ENCODE data around the gene TPPP2. TPM values are rescaled to one million over a fixed set of nuclear protein-coding genes. Genes with fewer than 3 reads are reported as not detected.

TPPP2 gene
- total RNA-seq, 4 donors from 2014 or later = 0.67 TPM; not detected in 3

DNA sequence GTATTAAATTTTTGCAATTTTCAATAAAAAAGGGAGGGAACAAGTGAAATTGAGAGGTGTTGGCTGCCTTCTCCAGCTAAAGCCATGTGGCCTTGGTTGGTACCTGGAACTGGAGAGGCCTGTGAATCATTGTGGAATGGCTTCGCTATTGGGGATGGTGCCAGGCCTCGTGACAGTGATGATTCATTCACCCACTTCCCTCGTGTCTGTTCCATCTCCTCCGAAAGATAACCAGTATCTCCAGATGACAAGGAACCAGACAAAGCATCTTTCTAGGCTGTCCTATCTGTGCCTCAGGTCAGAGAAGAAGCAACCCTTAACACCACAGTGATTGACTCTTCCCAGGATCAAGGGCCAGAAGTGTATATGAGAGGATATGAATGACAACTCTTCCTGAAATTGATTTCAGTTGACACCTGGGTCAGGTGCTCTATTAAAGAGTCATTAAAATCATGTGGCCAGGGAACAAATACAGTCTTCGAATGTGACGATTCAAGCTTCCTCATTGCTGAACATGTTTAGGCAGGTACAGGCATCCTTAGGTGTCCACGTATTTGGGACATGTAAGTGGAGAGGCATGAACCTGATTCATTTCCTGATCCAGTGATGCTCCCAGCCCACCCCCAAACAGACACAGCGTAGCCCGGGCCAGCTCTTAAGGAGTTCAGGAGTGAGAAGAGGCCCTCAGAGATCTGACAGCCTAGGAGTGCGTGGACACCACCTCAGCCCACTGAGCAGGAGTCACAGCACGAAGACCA is 11.8 kb downstream of the TPPP2 start, which contains the start of gene RNASE7:
RNASE7 (plus strand) TSS at position 687 of the 758 bp plus-strand sequence. CDS start 631 bp downstream, outside the sequence.
- TF ChIP-seq POLR2A (IDR thresholded peaks at IDR 0.05) = no peak
- TF ChIP-seq, protein P1, sequence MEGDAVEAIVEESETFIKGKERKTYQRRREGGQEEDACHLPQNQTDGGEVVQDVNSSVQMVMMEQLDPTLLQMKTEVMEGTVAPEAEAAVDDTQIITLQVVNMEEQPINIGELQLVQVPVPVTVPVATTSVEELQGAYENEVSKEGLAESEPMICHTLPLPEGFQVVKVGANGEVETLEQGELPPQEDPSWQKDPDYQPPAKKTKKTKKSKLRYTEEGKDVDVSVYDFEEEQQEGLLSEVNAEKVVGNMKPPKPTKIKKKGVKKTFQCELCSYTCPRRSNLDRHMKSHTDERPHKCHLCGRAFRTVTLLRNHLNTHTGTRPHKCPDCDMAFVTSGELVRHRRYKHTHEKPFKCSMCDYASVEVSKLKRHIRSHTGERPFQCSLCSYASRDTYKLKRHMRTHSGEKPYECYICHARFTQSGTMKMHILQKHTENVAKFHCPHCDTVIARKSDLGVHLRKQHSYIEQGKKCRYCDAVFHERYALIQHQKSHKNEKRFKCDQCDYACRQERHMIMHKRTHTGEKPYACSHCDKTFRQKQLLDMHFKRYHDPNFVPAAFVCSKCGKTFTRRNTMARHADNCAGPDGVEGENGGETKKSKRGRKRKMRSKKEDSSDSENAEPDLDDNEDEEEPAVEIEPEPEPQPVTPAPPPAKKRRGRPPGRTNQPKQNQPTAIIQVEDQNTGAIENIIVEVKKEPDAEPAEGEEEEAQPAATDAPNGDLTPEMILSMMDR (IDR thresholded peaks at IDR 0.05) = no peak
- intact Hi-C loops (cut with DNase I; ENCODE audit: low total_unique reads) = loop anchor here (2.0 kb wide), 1 partner anchor 29 kb away; no protein-coding TSS in a partner anchor
- DNase-seq = no peak
- H3K27ac ChIP-seq = no peak within 1 kb of the TSS
- no peaks in the 10 kb centered on the region for H3K36me3 ChIP-seq
- no peak within 1 kb of the TSS for H3K4me3 ChIP-seq
- no peaks in the 10 kb centered on the region for H3K27me3 ChIP-seq
- H3K4me1 ChIP-seq = peaks cover 0 to 4% of the 10 kb centered on the region in 2 donors
- no peaks in the 10 kb centered on the region for H3K9me3 ChIP-seq

DNA sequence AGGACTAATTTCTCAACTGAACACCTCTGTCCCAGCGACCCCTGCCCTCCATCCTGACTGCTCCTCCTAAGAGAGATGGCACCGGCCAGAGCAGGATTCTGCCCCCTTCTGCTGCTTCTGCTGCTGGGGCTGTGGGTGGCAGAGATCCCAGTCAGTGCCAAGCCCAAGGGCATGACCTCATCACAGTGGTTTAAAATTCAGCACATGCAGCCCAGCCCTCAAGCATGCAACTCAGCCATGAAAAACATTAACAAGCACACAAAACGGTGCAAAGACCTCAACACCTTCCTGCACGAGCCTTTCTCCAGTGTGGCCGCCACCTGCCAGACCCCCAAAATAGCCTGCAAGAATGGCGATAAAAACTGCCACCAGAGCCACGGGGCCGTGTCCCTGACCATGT is 12.9 kb downstream of the TPPP2 start:
- DNase-seq = no peak
- Histone ChIP-seq H3K4me3 (no peak overlapping the region), H3K4me1 (peaks cover 0 to 1% of the 10 kb centered on the region in 2 donors), H3K27ac (no peak overlapping the region), H3K9me3 (no peaks in the 10 kb centered on the region), H3K36me3 (no peaks in the 10 kb centered on the region), H3K27me3 (no peaks in the 10 kb centered on the region)
- intact Hi-C loops (cut with DNase I; ENCODE audit: low total_unique reads) = loop anchor here (2.0 kb wide), 1 partner anchor 30 kb away; no protein-coding TSS in a partner anchor
- TF ChIP-seq, protein P1 (IDR thresholded peaks at IDR 0.05) = no peak
- TF ChIP-seq POLR2A (IDR thresholded peaks at IDR 0.05) = no peak

DNA sequence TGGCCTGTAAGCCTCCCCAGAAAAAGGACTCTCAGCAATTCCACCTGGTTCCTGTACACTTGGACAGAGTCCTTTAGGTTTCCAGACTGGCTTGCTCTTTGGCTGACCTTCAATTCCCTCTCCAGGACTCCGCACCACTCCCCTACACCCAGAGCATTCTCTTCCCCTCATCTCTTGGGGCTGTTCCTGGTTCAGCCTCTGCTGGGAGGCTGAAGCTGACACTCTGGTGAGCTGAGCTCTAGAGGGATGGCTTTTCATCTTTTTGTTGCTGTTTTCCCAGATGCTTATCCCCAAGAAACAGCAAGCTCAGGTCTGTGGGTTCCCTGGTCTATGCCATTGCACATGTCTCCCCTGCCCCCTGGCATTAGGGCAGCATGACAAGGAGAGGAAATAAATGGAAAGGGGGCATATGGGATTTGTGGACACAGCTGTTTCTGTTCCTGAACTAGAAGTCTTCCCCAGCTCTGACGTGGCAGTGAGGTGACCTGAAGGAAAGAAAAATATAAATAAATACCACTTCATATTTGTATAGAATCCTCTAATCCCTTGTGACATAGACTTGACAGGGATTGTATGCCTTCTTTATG is 13.5 kb downstream of the TPPP2 start:
- TF ChIP-seq POLR2A (IDR thresholded peaks at IDR 0.05) = no peak
- TF ChIP-seq, protein P1 (IDR thresholded peaks at IDR 0.05) = no peak
- no peaks in the 10 kb centered on the region for H3K4me1 ChIP-seq
- no peak overlapping the region for H3K4me3 ChIP-seq
- H3K27me3 ChIP-seq = no peaks in the 10 kb centered on the region
- no peaks in the 10 kb centered on the region for H3K36me3 ChIP-seq
- no peaks in the 10 kb centered on the region for H3K9me3 ChIP-seq
- intact Hi-C loops (cut with DNase I; ENCODE audit: low total_unique reads) = loop anchor here (2.0 kb wide), 1 partner anchor 31 kb away; no protein-coding TSS in a partner anchor
- no peak for DNase-seq
- no peak overlapping the region for H3K27ac ChIP-seq

DNA sequence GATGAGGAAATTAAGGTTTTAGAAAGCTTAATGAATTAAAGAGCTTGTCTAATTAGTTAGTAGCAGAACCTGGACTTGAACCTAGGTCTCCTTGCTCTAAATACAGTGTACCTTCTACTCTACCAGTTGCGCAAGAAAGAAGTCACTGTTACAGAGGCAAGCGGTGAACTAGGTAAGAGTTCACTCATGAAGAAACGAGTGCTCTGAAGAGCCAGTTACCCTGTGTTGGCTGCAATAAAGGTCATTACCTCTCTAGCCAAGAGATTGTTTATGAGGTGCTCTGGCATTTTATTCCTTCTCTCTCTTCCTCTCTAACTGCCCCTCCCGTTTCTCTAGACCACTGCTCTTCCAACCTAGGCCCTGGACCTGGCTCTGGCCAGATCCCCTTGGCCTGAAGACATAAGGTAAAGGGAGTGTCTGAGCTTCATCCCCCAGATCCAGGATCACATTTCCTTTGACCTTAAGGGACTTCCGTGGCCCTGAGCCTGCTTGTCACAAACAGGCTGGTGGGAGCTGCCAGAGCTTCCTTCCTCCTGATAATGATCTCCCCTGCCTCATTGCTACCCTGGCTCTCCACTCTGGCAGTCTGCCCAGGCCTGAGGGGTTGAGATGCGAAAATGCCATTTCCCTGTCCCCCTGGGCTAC is 14.1 kb downstream of the TPPP2 start:
- TF ChIP-seq, protein P1 (IDR thresholded peaks at IDR 0.05) = no peak
- TF ChIP-seq POLR2A (IDR thresholded peaks at IDR 0.05) = no peak
- Histone ChIP-seq H3K27ac (no peak overlapping the region), H3K9me3 (no peaks in the 10 kb centered on the region), H3K4me3 (no peak overlapping the region), H3K27me3 (no peaks in the 10 kb centered on the region), H3K4me1 (no peaks in the 10 kb centered on the region), H3K36me3 (no peaks in the 10 kb centered on the region)
- no peak for DNase-seq
- intact Hi-C loops (cut with DNase I; ENCODE audit: low total_unique reads) = loop anchor here (2.0 kb wide), 1 partner anchor 31 kb away; no protein-coding TSS in a partner anchor
